B cell (primary cell): ENCODE data around the gene TMC3.

Experiments
- EZH2 ChIP-seq: IDR thresholded peaks from 2 replicates; pipeline ENCODE4 v1.6.1; 2012; ENCODE audit warnings: borderline replicate concordance, low read depth, mild to moderate bottlenecking, moderate library complexity, low read length; ENCODE audit not compliant: insufficient read depth, poor library complexity, severe bottlenecking
- TF ChIP-seq, protein P1 (sequence below): fragments of 200-600 bp; IDR thresholded peaks from one replicate; pipeline ENCODE4 v1.8.0; 2022; ENCODE audit warnings: antibody characterized with exemption, mild to moderate bottlenecking

DNA sequence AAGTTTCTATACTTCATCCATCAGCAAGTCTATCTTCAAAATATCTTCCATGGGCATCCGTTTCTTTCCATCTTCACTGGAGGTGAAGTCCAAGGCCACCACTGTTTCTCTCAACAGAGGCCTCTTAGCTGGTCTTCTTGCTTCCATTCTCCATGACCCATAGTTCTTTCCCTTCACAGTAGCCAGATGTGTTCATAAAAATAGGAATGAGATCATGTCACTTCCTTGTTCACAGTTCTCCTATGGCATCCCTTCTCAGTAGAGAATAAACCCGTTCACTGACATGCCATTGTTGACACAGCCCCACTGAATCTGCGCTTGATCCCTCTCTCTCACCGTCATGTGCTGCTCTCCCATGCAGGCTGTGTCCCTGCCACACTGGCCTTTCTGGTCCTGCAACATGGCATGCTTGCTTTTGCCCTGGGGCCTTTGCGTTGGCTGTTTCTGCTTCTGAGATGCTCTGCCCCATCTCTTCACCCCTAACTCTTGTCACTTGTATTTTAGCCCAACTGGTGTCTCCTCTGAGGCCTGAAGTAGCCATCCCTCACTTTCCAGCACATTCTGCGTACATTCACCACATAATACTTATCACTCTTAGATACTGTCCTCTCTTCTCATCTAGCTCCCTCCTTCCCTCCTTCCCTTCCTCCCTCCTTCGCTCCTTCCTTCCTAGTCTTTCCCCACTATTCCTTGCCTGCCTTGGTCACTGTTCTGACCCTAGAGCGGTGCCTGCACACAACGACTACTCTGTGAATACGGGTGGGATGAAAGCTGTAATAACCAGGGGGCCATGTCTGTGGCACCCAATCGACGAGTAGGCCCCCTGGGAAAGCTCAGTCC, 92.0 kb downstream of the TMC3 start:
- TF ChIP-seq, protein P1, sequence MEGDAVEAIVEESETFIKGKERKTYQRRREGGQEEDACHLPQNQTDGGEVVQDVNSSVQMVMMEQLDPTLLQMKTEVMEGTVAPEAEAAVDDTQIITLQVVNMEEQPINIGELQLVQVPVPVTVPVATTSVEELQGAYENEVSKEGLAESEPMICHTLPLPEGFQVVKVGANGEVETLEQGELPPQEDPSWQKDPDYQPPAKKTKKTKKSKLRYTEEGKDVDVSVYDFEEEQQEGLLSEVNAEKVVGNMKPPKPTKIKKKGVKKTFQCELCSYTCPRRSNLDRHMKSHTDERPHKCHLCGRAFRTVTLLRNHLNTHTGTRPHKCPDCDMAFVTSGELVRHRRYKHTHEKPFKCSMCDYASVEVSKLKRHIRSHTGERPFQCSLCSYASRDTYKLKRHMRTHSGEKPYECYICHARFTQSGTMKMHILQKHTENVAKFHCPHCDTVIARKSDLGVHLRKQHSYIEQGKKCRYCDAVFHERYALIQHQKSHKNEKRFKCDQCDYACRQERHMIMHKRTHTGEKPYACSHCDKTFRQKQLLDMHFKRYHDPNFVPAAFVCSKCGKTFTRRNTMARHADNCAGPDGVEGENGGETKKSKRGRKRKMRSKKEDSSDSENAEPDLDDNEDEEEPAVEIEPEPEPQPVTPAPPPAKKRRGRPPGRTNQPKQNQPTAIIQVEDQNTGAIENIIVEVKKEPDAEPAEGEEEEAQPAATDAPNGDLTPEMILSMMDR = no peak
- no peak for TF ChIP-seq EZH2
